ENCODE measurements around the gene SASH1. TPM values are rescaled to one million over a fixed set of nuclear protein-coding genes. Genes with fewer than 3 reads are reported as not detected.

Gene SASH1
- total and polyA plus RNA-seq, 9 of the 15 experiments (the other 6 are each of a cell fraction or from before 2014, with no cell fraction given), result 0.35 to 3.5 (median 1.6) TPM

DNA sequence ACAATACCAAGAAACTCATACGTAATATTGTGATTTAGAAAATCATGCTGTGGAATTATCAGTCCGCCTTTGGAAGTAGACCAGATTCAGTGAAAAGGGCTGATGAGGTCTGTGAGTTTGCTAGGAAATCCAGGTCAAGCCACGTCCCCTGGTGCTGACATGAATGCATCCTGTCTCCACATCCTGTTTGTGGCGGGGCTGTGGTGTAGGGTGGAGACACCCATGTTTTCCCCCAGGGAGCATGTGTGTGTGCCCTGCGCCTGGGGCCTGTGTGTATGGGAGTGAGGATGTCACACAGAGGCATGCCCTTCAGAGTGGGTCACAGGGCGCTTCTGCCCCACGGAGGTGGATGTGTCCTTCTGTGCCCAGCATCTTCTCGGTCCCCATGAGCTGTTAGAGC lies 109.1 kb downstream of the SASH1 start (continued):
- TF ChIP-seq, protein P1, sequence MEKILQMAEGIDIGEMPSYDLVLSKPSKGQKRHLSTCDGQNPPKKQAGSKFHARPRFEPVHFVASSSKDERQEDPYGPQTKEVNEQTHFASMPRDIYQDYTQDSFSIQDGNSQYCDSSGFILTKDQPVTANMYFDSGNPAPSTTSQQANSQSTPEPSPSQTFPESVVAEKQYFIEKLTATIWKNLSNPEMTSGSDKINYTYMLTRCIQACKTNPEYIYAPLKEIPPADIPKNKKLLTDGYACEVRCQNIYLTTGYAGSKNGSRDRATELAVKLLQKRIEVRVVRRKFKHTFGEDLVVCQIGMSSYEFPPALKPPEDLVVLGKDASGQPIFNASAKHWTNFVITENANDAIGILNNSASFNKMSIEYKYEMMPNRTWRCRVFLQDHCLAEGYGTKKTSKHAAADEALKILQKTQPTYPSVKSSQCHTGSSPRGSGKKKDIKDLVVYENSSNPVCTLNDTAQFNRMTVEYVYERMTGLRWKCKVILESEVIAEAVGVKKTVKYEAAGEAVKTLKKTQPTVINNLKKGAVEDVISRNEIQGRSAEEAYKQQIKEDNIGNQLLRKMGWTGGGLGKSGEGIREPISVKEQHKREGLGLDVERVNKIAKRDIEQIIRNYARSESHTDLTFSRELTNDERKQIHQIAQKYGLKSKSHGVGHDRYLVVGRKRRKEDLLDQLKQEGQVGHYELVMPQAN (IDR thresholded peaks at IDR 0.05; ENCODE audit: borderline replicate concordance), result no peak
- TF ChIP-seq ZBTB17 (CRISPR knock-in tag; IDR thresholded peaks at IDR 0.05) (no peak), SMARCA4 (IDR thresholded peaks at IDR 0.05) (no peak), CHD1 (IDR thresholded peaks at IDR 0.05; ENCODE audit: low read length) (no peak), MECOM (CRISPR knock-in tag; IDR thresholded peaks at IDR 0.05) (no peak), RAD21 (CRISPR knock-in tag; conservative IDR thresholded peaks at IDR 0.05 in 1 of 2, IDR thresholded peaks at IDR 0.05 in 1 of 2) (no peak)
- TF ChIP-seq, protein P2, sequence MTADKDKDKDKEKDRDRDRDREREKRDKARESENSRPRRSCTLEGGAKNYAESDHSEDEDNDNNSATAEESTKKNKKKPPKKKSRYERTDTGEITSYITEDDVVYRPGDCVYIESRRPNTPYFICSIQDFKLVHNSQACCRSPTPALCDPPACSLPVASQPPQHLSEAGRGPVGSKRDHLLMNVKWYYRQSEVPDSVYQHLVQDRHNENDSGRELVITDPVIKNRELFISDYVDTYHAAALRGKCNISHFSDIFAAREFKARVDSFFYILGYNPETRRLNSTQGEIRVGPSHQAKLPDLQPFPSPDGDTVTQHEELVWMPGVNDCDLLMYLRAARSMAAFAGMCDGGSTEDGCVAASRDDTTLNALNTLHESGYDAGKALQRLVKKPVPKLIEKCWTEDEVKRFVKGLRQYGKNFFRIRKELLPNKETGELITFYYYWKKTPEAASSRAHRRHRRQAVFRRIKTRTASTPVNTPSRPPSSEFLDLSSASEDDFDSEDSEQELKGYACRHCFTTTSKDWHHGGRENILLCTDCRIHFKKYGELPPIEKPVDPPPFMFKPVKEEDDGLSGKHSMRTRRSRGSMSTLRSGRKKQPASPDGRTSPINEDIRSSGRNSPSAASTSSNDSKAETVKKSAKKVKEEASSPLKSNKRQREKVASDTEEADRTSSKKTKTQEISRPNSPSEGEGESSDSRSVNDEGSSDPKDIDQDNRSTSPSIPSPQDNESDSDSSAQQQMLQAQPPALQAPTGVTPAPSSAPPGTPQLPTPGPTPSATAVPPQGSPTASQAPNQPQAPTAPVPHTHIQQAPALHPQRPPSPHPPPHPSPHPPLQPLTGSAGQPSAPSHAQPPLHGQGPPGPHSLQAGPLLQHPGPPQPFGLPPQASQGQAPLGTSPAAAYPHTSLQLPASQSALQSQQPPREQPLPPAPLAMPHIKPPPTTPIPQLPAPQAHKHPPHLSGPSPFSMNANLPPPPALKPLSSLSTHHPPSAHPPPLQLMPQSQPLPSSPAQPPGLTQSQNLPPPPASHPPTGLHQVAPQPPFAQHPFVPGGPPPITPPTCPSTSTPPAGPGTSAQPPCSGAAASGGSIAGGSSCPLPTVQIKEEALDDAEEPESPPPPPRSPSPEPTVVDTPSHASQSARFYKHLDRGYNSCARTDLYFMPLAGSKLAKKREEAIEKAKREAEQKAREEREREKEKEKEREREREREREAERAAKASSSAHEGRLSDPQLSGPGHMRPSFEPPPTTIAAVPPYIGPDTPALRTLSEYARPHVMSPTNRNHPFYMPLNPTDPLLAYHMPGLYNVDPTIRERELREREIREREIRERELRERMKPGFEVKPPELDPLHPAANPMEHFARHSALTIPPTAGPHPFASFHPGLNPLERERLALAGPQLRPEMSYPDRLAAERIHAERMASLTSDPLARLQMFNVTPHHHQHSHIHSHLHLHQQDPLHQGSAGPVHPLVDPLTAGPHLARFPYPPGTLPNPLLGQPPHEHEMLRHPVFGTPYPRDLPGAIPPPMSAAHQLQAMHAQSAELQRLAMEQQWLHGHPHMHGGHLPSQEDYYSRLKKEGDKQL (CRISPR knock-in tag; IDR thresholded peaks at IDR 0.05; ENCODE audit: borderline replicate concordance), result no peak
